NCI-H1417 (cell line): ENCODE measurements around the gene NPIPB6.

Experiments
- DNase-seq, 3 experiments: peaks; one replicate each; lab custom pipeline; 2025; lab: John Stamatoyannopoulos, UW

Gene NPIPB6

DNA sequence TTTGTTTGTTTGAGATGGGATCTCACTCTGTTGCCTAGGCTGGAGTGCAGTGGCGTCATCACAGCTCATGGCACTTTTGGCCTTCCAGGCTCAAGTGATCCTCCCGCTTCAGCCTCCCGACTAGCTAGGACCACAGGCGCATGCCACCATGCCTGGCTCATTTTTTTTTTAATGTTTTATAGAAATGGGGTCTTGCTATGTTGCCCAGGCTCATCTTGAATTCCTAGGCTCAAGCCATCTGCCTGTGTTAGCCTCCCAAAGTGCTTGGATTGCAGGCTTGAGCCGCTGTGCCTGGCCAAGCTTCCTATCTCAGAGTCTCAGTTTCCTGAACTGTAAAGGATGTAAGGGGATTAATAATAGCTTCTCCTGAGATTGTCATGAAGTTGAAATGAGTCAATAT, 63.0 kb downstream of the NPIPB6 start:
- no peak for DNase-seq

DNA sequence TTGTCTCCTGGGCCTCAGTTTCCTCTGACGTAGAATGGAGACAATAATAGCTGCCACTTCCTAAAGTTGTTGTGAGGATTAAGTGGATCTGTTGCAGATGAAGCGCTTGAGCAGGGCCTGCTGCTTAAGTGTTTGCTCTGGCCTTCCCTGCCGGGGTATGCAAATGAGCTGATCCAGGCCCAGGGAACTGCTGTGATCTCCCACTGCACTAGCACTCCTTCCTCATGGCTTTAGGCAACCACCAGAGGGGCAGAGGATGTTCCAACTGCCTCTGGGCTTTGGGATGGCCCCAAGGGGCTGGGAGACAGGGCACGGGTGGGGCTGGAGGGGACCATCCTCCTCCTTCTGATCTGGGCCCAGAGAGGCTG, 64.8 kb downstream of the NPIPB6 start:
- peak in 2 of 3 experiments; percentile 25 to 37 for DNase-seq

DNA sequence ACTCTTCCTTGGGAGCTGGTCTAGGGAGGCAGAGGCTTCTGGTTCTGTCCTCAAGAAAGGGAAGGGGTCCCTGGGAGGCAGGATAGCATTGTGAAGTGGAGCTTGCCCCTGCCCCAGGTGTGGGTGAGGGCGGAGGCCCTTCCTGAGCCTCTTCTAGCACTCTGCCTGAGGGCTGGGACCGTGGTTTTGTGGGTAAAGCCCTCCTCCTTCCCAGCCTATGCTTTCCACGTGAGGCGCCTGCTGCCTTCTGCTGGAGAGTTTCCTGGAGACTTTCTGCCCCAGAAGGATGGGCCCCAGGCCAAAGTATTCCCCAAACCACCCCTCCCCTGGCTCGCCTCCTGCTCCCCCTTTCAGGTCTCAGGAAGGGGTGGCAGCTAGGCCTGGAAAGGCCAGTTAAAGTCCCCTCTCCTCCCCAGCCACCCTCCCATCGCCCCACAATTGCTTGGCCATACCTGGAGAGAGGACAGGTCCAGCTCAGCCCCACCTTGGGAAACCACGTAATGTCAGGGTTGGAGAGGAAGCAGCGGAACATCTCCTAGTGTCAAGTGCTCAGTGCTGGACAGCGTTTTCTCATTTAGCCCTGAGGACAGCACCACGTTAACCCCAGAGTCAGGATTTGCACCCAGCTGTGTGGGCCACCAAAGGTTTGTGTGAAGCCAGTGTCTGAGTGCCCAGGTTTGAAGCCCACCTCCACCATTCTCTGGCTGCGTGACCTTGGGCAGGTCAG, 65.4 kb downstream of the NPIPB6 start:
- DNase-seq = no peak

DNA sequence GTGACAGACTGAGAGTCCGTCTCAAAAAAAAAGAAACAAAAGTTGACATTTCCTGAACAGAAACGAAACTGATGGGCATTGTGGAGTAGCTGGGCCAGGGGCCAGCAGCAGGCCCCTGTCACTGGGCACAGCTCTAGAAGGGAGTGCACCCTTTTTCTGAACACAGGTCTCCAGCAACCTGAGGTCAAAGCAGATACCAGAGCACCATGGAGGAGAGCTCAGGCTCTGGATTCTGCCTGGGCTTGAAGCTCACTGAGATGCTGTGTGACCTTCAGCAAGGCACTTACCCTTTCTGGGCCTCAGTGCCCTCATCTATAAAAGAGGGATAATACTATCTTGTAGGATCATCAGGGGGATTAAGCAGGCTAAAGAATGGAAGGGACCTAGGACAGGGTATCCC, 66.0 kb downstream of the NPIPB6 start:
- no peak for DNase-seq

DNA sequence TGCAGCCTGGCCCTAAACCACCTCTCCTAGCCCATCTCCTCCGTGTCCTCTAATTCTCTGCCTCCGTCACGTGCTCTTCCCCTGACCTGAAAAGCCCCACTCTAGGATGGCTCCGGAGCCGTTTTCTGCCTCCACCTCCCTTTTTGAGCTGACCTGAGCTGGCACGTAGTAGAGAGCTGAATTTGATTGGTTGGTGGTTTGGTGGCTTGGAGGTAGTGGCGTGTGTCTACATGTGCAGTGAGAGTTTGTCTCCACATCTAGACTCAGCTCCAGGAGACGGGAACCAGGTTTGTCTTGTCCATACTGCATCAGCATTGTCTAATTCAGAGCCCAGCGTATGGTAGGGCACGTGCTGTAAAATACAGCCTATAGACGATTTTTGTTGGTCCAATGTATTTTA, 68.0 kb downstream of the NPIPB6 start:
- no peak for DNase-seq

DNA sequence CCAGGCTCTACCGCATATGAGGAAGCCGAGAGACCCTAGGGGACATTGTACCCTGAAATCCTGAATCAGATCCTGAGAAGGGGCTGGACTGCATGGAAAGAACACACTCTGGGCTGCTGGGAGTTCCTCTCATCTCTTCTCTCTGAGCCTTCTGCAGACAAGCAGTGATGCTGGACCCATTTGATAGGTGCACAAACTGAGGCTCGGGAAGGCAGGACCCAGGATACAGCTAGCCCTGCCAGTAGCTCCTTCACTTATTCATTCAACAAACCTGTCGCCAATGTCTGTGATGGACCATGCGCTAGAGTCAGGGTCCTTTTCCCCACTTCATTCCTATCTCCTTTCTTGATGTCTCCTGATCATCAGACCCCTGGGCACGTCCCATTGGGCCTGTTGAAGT, 69.1 kb downstream of the NPIPB6 start:
- no peak for DNase-seq

DNA sequence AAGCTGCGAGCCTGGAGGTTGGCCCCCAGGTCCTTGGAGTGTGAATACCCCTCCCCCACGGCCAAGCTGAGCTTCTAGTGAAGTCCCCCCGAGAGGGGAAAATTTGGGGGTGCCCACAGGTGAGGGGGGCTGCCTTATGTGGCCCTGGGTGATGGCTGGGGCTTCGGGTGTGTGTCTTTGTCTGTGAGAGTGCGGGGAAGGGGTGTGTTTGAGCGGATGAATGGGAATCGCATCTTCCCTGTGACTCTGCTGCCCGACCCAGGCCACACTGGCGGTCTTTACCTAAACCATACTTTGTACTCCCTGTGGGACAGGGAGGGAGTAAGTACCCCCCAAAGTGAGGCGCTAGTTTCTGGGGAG, 69.7 kb downstream of the NPIPB6 start:
- DNase-seq = no peak

DNA sequence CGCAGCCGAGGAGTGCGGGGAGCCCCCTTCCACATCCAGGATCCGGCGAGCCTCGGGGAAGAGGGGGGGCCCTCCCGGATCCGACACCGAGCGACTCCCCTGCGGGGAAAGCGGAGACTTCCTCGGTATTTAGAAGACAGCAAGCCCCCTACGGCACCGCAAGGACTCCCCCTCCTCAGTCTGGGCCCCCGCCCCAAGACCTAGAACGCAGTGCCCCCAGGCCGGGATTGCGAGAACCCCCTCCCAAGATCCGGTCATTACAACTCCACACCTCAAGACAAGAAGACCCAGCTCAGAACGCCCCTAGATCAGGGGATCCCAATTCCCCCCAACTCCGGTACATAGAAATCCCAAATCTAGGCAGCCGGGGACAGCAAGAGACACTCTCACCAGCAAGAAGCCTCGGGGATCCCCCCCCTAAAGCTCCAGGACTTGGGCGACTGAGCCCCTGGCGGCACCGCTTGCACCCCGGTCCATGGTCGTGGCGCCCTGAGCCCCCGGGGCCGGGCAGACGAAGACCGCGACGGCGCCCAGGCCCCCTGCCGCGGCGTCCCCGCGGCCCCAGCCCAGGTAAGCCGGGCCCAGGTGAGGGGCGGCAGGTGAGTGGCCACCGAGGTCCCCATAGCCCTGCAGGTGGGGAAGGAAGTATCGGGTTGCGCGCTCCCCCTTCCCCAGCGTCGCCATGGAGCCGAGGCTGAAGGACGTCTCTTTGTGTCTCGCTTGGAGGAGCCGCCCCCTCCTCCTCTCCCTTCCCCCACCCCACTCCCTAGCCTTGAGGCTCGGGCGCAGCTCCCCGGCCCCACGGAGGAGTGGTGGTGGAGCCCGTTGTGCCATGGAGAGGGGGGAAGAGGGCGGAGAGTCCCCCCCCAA, 70.3 kb downstream of the NPIPB6 start:
- peak; percentile 72 to 92 (median 84) for DNase-seq
